PC-3 (cell line): ENCODE data around the gene TOR1B.

ENCODE experiments used
- CTCF ChIP-seq: fragments of 300-600 bp; sonication (generic); conservative IDR thresholded peaks from 2 replicates; pipeline ENCODE4 v1.5.1; 2017; ENCODE audit warnings: antibody characterized with exemption, low read depth, mild to moderate bottlenecking, low read length
- EZH2 ChIP-seq: fragments of 300-600 bp; sonication (generic); IDR thresholded peaks from one replicate; pipeline ENCODE4 v1.6.1; 2017; ENCODE audit warnings: antibody characterized with exemption, mild to moderate bottlenecking, low read length; ENCODE audit not compliant: unreplicated experiment
- EZH2phosphoT487 ChIP-seq: fragments of 300-600 bp; sonication (generic); IDR thresholded peaks from 2 replicates; pipeline ENCODE4 v1.6.1; 2018; ENCODE audit warnings: mild to moderate bottlenecking, antibody characterized with exemption, low read length, borderline replicate concordance

- TF ChIP-seq CTCF (no peak), EZH2 (no peak), EZH2phosphoT487 (no peak)
Measured at GRCh38 chr9:129757045-129757444, 45.9 kb upstream of the TOR1B start.
